ENCODE results near the gene CLDN15.
"Not testable (repeated sequence)": the region's sequence is repeated elsewhere in the genome, so short reads cannot be mapped to it uniquely, and the experiment has no call there.

Gene CLDN15, protein sequence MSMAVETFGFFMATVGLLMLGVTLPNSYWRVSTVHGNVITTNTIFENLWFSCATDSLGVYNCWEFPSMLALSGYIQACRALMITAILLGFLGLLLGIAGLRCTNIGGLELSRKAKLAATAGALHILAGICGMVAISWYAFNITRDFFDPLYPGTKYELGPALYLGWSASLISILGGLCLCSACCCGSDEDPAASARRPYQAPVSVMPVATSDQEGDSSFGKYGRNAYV

GRCh38 chr7:101237206-101238067, at the start of gene CLDN15:
Gene CLDN15 (minus strand): TSS chr7:101237802. CDS start chr7:101237581, 221 bp downstream.
- Mint-ChIP-seq H3K4me1 (ENCODE audit: low read depth) (peaks cover 3% of the 10 kb centered on the region), H3K4me3 (no peak within 1 kb of the TSS), H3K9me3 (ENCODE audit: low read depth) (no peaks in the 10 kb centered on the region), H3K36me3 (no peaks in the 10 kb centered on the region), H3K27me3 (no peaks in the 10 kb centered on the region), H3K27ac (no peak within 1 kb of the TSS)

DNA sequence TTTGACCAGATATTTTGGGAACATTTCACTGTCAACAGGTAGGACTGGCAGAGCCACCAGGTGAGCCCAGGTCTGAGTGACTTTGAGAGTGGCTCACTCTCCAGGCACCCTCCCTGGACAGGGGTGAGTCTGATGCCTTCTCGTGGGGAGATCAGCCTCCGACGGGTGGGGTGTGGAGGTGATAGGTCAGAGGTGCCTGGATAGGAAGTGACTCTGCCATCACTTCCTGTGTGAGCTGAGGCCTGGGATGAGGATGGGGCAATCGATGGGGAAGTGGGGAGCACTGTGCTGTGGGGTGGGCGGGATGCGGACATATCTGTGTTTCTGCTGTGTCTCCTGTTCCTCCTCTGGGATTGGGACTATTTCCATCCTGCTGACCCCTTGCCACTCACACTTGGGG, 49.4 kb upstream of the CLDN15 start:
- Mint-ChIP-seq H3K36me3 (no peaks in the 10 kb centered on the region), H3K27ac (no peak overlapping the region), H3K27me3 (peaks cover 4% of the 10 kb centered on the region), H3K4me3 (no peak overlapping the region), H3K9me3 (ENCODE audit: low read depth) (no peaks in the 10 kb centered on the region), H3K4me1 (ENCODE audit: low read depth) (peaks cover 8% of the 10 kb centered on the region)

DNA sequence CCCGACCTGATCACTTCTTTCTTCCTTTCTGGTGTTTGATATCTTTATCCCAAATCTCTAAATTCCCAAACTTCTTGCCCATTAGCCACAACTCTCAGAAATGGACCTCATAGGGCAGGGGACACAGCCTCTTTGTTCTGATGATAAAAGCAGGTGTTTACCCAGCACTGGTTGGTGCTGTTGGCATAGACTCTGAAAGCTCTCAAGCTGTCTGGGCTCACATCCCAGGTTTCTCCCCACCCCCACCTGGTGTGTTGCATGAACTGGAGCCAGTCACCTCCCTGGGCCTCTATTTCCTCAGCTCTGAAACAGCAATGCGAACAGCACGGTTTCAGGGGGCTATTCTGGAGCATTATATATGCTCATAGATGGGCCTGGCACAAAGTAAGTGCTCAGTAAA, 48.3 kb upstream of the CLDN15 start:
- not testable (repeated sequence) for H3K27me3 Mint-ChIP-seq, H3K27ac Mint-ChIP-seq

GRCh38 chr7:101285171-101285570, 47.6 kb upstream of the CLDN15 start:
- H3K27ac Mint-ChIP-seq, result no peak overlapping the region
- no peaks in the 10 kb centered on the region for H3K27me3 Mint-ChIP-seq
- peaks cover 3% of the 10 kb centered on the region for H3K4me1 Mint-ChIP-seq (ENCODE audit: low read depth)
- H3K9me3 Mint-ChIP-seq (ENCODE audit: low read depth), result no peaks in the 10 kb centered on the region
- H3K36me3 Mint-ChIP-seq, result no peaks in the 10 kb centered on the region
- H3K4me3 Mint-ChIP-seq, result no peak overlapping the region

More for the DNA sequence above, 48.3 kb upstream of the CLDN15 start:
- not testable (repeated sequence) for H3K4me3 Mint-ChIP-seq; H3K9me3 Mint-ChIP-seq (ENCODE audit: low read depth); H3K4me1 Mint-ChIP-seq (ENCODE audit: low read depth); H3K36me3 Mint-ChIP-seq

DNA sequence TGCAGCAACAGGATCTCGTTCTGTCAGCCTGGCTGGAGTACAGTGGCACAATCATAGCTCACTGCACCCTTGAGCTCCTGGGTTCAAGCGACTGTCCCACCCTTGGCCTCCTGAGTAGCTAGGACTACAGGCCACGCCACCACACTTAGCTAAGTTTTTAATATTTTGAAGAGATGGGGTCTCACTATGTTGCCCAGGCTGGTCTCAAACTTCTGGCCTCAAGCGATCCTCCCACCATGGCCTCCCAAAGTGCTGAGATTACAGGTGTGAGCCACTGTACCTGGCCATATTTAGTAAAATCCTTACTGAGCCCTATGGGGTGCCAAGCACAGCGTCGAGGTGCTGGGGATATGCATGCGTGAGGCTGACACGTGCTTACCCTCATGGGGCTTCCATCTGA, 43.3 kb upstream of the CLDN15 start:
- not testable (repeated sequence) for H3K27me3 Mint-ChIP-seq; H3K4me1 Mint-ChIP-seq (ENCODE audit: low read depth); H3K36me3 Mint-ChIP-seq; H3K9me3 Mint-ChIP-seq (ENCODE audit: low read depth); H3K4me3 Mint-ChIP-seq; H3K27ac Mint-ChIP-seq

DNA sequence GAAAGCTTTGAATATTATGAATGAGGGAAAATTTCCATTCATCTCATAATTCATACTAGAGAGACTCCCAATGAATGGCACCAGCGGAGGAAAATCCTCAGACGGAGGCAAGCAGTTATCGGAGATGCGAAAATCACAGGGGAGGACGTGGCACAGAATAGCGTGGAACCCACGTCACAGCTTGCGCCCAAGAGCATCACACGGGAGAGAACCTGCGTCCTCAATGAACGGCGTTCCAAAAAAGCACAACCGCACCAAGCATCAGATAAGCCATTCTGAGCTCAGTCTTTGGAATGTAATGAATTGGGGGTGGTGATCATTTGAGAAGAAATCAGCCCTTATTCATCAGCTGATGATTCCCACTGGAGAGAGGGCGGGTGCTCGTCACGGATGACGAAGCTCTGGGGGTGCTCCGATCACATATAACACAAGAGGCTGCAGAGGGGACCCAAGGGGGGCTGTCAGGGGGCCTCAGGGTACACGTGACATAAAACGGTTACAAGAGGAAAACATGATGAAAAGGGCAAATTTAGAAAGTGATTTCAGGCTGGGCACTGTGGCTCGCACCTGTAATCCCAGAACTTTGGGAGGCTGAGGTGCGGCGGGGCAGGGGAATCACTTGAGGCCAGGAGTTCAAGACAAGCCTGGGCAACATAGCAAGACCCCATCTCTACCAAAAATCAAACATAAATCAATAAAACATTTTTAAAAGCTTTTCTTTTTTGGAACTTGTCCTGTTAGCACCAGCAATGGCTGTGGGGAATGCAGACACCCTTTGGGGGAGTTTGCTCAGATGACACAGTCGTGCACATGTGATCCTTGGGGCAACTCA, 41.1 kb upstream of the CLDN15 start:
- Mint-ChIP-seq H3K36me3 (no peaks in the 10 kb centered on the region), H3K4me1 (ENCODE audit: low read depth) (peaks cover 3% of the 10 kb centered on the region), H3K27me3 (peaks cover 6% of the 10 kb centered on the region), H3K4me3 (no peak overlapping the region), H3K27ac (no peak overlapping the region), H3K9me3 (ENCODE audit: low read depth) (no peaks in the 10 kb centered on the region)

- Mint-ChIP-seq H3K36me3 (no peaks in the 10 kb centered on the region), H3K4me3 (no peak overlapping the region), H3K27me3 (peaks cover 9% of the 10 kb centered on the region), H3K27ac (no peak overlapping the region), H3K9me3 (ENCODE audit: low read depth) (no peaks in the 10 kb centered on the region), H3K4me1 (ENCODE audit: low read depth) (no peaks in the 10 kb centered on the region)
Observed at GRCh38 chr7:101277155-101277554, 39.6 kb upstream of the CLDN15 start.

GRCh38 chr7:101273206-101273605, 35.6 kb upstream of the CLDN15 start:
- Mint-ChIP-seq H3K9me3 (ENCODE audit: low read depth) (no peaks in the 10 kb centered on the region), H3K4me3 (no peak overlapping the region), H3K27me3 (peaks cover 6% of the 10 kb centered on the region), H3K36me3 (no peaks in the 10 kb centered on the region), H3K4me1 (ENCODE audit: low read depth) (no peaks in the 10 kb centered on the region), H3K27ac (no peak overlapping the region)

DNA sequence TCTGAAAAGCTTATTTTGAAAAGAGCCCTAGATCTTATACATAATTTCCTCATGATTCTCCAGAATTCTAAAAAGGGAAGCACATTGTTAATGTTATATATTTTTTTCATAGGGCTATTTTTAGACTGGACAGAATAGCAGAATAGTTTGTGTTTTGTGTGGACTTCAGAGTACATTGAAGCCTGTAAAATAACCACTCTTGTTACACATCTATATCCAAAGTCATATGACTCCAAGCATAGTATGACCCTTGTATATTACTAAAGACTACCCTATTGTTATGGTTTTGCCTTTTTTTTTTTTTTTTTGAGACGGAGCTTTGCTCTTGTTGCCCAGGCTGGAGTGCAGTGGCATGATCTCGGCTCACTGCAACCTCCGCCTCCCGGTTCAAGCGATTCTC, 33.4 kb upstream of the CLDN15 start:
- peaks cover 3% of the 10 kb centered on the region for H3K27me3 Mint-ChIP-seq
- H3K4me1 Mint-ChIP-seq (ENCODE audit: low read depth), result no peaks in the 10 kb centered on the region

DNA sequence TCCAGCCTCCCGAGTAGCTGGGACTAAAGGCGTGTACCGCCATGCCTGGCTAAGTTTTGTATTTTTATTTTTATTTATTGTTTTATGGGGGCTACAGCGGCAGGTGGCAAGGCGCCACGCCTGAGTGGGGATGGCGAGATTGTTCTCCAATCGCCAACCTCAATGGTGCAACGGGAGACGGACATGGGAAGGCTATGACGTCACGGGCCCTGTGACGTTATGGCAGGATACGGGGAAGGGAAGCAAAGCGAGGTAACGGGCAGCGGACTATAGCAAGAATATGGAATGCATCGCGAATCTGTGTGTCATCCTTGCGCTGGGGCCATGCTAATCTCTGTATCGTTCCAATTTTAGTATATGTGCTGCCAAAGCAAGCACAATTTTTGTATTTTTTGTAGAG, 32.1 kb upstream of the CLDN15 start:
- H3K9me3 Mint-ChIP-seq (ENCODE audit: low read depth), result no peaks in the 10 kb centered on the region
- no peaks in the 10 kb centered on the region for H3K4me1 Mint-ChIP-seq (ENCODE audit: low read depth)
- no peak overlapping the region for H3K4me3 Mint-ChIP-seq
- H3K27me3 Mint-ChIP-seq, result peaks cover 3% of the 10 kb centered on the region
- no peak overlapping the region for H3K27ac Mint-ChIP-seq
- H3K36me3 Mint-ChIP-seq, result no peaks in the 10 kb centered on the region

More for the DNA sequence above, 33.4 kb upstream of the CLDN15 start:
- Mint-ChIP-seq H3K4me3 (no peak overlapping the region), H3K36me3 (no peaks in the 10 kb centered on the region), H3K9me3 (ENCODE audit: low read depth) (no peaks in the 10 kb centered on the region), H3K27ac (no peak overlapping the region)

DNA sequence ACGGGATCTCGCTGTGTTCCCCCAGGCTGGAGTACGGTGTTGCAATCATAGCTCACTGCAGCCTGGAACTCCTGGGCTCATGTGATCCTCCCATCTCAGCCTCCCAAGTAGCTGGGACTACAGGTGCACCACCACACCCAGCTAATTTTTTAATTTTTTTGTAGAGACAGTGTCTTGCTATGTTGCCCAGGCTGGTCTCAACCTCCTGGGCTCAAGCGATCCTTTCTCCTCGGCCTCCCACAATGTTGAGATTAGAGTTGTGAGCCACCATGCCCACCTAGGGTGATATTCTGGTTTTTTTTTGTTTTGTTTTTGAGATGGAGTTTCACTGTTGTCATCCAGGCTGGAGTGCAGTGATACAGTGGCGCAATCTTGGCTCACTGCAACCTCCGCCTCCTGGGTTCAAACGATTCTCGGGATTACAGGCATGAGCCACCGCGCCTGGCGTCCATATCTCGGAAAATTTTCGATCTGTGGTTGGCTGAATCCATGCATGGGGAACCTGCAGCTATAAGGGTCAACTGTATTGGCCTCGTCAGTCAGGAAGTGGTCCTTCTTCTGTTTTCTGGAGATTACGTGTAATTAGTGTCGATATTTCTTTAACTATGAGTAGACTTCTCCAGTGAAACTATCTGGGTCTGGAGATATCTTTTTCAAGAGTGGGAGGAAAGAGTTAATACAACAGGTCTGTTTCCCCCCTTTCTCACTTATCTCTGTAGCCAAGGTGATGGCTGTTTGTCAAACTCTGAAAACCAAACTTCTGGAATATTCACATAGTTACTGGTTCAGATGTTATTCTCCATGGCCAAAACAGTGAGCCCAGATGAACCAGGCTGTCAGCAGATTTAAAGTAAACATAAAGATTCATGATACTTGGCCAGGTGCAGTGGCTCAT, 28.3 kb upstream of the CLDN15 start:
- H3K4me1 Mint-ChIP-seq (ENCODE audit: low read depth), result no peaks in the 10 kb centered on the region
- H3K36me3 Mint-ChIP-seq, result no peaks in the 10 kb centered on the region
- H3K9me3 Mint-ChIP-seq (ENCODE audit: low read depth), result no peaks in the 10 kb centered on the region
- no peak overlapping the region for H3K27ac Mint-ChIP-seq
- peaks cover 2% of the 10 kb centered on the region for H3K27me3 Mint-ChIP-seq
- H3K4me3 Mint-ChIP-seq, result no peak overlapping the region

DNA sequence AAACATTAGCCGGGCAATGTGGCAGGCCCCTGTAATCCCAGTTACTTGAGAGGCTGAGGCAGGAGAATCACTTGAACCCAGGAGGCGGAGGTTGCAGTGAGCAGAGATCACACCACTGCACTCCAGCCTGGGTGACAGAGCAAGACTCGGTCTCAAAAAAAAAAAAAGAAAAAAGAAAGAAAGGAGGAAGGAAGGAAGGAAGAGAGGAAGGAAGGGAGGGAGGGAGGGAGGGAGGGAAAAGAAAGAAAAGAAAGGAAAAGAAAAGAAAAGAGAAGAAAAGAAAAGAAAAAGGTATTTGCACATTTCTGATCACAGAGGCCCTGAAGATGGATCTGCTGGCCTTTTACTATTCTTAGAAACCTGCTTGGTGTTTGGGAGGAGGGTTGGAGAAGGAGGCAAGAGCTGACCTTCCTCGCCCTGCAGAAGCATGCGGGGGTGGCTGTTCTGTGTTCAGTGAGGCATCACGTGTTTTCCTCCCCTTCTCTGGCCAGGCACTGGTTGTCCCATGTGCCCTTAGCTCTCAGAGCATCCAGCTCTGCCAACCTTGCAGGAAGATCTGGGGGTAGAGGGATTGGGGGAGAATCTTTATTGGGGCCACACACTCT, 26.6 kb upstream of the CLDN15 start:
- H3K9me3 Mint-ChIP-seq (ENCODE audit: low read depth); H3K27ac Mint-ChIP-seq; H3K36me3 Mint-ChIP-seq; H3K4me3 Mint-ChIP-seq; H3K27me3 Mint-ChIP-seq; H3K4me1 Mint-ChIP-seq (ENCODE audit: low read depth): not testable (repeated sequence)

DNA sequence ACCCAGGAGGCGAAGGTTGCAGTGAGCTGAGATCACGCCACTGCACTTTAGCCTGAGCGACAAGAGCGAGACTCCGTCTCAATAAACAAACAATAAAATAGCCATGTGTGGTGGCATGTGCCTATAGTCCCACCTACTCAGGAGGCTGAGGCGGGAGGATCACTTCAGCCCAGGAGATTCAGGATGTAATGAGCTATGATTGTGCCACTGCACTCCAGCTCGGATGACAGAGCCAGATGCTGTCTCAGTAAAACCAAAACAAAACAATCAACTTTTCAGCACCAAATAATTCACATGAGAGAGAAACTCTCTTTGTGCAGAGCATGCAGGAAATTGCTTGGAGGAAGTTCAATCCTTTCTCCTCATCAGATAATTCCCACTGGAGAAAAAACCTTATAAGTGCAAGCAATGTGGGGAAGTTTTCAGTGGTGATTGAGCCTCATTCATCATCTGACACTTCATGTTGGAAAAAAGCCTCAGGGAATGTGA, 20.7 kb upstream of the CLDN15 start:
- no peak overlapping the region for H3K27ac Mint-ChIP-seq
- H3K27me3 Mint-ChIP-seq, result peaks cover 4% of the 10 kb centered on the region
- H3K4me3 Mint-ChIP-seq, result no peak overlapping the region
- no peaks in the 10 kb centered on the region for H3K9me3 Mint-ChIP-seq (ENCODE audit: low read depth)
- no peaks in the 10 kb centered on the region for H3K4me1 Mint-ChIP-seq (ENCODE audit: low read depth)
- H3K36me3 Mint-ChIP-seq, result no peaks in the 10 kb centered on the region

GRCh38 chr7:101255796-101256195, 18.2 kb upstream of the CLDN15 start:
- Mint-ChIP-seq H3K27me3 (peaks cover 2% of the 10 kb centered on the region), H3K27ac (no peak overlapping the region), H3K9me3 (ENCODE audit: low read depth) (no peaks in the 10 kb centered on the region), H3K36me3 (peaks cover 2% of the 10 kb centered on the region), H3K4me3 (no peak overlapping the region), H3K4me1 (ENCODE audit: low read depth) (peaks cover 12% of the 10 kb centered on the region)
